Non-pigmented ciliary epithelial cell (primary cell): Measurements from ENCODE around the gene UPK3BL2.
"Not testable (repeated sequence)": the region's sequence is repeated elsewhere in the genome, so short reads cannot be mapped to it uniquely, and the experiment has no call there.

Experiments used
- DNase-seq: peaks from one replicate; pipeline ENCODE4 v3.0.0-alpha.2; 2010; ENCODE audit warnings: low read depth

The UPK3BL2 gene

DNA sequence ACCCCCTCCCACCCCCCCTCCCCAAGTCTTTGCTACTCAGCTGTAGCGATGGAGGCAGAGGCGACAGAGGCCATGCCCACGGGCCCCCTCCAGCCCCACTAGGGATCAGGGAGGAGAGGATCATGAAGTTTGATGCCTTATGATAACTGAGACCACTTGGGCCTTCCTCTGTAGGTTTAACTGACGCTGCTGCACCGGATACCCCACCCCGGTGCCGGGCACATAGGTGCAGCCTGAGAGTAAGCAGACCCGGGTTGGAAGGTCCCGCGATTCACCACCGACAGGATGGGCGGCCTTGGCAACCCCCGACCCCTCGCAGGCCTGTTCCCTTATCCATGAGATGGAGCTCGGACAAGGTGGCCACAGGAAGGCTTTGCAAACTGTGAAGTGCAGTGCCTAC is 49.5 kb downstream of the UPK3BL2 start:
- DNase-seq = not testable (repeated sequence)

DNA sequence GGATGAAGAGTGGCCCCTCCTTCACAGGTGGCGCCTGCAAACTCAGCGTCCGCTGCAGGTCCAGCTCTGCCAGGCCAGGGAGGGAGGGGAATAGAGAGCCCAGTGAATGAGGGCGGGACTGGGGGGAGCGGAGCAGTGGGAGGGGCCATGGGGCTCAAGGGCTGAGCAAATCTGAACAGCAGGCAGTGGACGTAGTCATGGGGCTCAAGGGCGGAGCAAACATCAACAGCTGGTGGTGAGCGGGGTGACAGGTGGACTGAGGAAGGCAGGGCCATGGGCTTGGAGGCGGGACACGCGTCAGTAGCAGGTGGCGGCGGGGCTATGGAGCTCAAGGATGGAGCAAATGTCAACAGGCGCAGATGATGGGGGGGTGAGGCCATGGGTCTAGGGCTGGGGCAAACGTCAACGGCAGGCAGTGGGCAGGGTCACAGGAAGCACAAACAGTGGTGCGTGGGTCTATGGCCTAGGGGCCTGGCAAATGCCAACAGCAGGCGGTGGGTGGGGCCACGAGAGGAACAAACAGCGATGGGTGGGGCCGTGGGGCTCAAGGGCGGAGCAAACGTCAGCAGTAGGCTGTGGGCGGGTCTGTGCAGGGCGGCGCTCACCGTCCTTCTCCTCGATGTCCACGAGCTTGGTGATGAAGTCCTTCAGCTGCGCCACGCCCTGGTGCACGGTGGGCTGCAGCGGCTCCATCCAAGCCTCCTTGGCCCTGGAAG is 50.1 kb downstream of the UPK3BL2 start:
- DNase-seq = not testable (repeated sequence)

DNA sequence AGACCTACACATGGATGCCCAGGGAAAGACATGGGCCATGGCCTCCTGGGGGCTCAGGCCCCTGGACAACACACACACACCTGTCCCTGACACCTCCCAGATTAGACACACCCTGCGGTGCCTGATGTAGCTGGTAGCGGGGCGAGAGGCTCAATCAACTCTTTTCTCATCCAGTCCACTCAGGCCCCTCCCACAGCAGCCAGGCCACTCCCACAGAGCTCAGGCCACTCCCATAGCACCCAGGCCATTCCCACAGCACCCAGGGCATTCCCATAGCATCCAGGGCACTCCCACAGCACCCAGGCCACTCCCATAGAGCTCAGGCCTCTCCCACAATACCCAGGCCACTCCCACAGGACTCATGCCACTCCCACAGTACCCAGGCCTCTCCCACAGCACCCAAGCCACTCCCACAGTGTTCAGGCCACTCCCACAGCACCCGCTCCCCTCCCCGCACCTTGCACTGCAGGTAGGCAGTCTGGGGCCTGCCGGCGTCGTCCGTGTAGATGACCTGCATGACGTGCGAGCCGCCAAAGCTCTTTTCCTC is 52.9 kb downstream of the UPK3BL2 start:
- not testable (repeated sequence) for DNase-seq
